HAP-1 (cell line): ENCODE measurements around the gene KNSTRN.

ENCODE experiments used
- DNase-seq, 2 experiments: peaks; one replicate each; pipeline ENCODE4 v3.0.0-alpha.2; 2016 to 2020; ENCODE audit warnings: low spot score in 2 of 2
- H3K27me3 ChIP-seq: fragments of 250-450 bp; sonication (Bioruptor Pico); 2 replicates; pipeline ENCODE4 v1.5.1; 2020; ENCODE audit warnings: low read depth, mild to moderate bottlenecking, moderate library complexity
- H3K36me3 ChIP-seq: fragments of 250-450 bp; sonication (Bioruptor Pico); replicated peaks from 2 replicates; pipeline ENCODE4 v1.5.1; 2020; ENCODE audit warnings: mild to moderate bottlenecking
- H3K4me1 ChIP-seq: fragments of 250-450 bp; sonication (Bioruptor Pico); 2 replicates; pipeline ENCODE4 v1.5.1; 2020; ENCODE audit warnings: mild to moderate bottlenecking
- H3K4me3 ChIP-seq: fragments of 250-450 bp; sonication (Bioruptor Pico); 2 replicates; pipeline ENCODE4 v1.5.1; 2020; ENCODE audit warnings: mild to moderate bottlenecking, moderate library complexity
- H3K9me3 ChIP-seq: fragments of 250-450 bp; sonication (Bioruptor Pico); 2 replicates; pipeline ENCODE4 v1.5.1; 2020; ENCODE audit warnings: mild to moderate bottlenecking, moderate library complexity
- in situ Hi-C: fragments of 300-500 bp; cut with MboI; formaldehyde crosslinking; loops from 3 replicates; pipeline ENCODE4 v1.14.3; 2020; ENCODE audit warnings: low sequenced_read_pairs, inconsistent platforms, mixed read lengths

KNSTRN gene

GRCh38 chr15:40352281-40352901, 30.1 kb upstream of the KNSTRN start:
- in situ Hi-C loops = no loop called here
- Histone ChIP-seq H3K9me3 (no peaks in the 10 kb centered on the region), H3K4me3 (no peak overlapping the region), H3K36me3 (no peaks in the 10 kb centered on the region), H3K27me3 (no peaks in the 10 kb centered on the region), H3K4me1 (no peaks in the 10 kb centered on the region; the same call in 1 of the 2 replicates)
- DNase-seq = no peak

- in situ Hi-C loops = no loop called here
- no peak for DNase-seq
- Histone ChIP-seq H3K9me3 (no peaks in the 10 kb centered on the region), H3K27me3 (no peaks in the 10 kb centered on the region), H3K36me3 (no peaks in the 10 kb centered on the region), H3K4me3 (no peak overlapping the region), H3K4me1 (peaks cover 4% of the 10 kb centered on the region)
Observed at GRCh38 chr15:40353697-40354096, 28.8 kb upstream of the KNSTRN start.

- in situ Hi-C loops = no loop called here
Observed at GRCh38 chr15:40354408-40355171, 27.9 kb upstream of the KNSTRN start.

GRCh38 chr15:40355976-40356585, 26.4 kb upstream of the KNSTRN start:
- in situ Hi-C loops = no loop called here
- H3K4me1 ChIP-seq = peaks cover 4% of the 10 kb centered on the region
- no peaks in the 10 kb centered on the region for H3K9me3 ChIP-seq

More at GRCh38 chr15:40354408-40355171, 27.9 kb upstream of the KNSTRN start:
- peak in 1 of 2 experiments; percentile 67 for DNase-seq
- H3K9me3 ChIP-seq = no peaks in the 10 kb centered on the region
- H3K36me3 ChIP-seq = no peaks in the 10 kb centered on the region
- peaks cover 4% of the 10 kb centered on the region for H3K4me1 ChIP-seq
- no peaks in the 10 kb centered on the region for H3K27me3 ChIP-seq
- H3K4me3 ChIP-seq = no peak overlapping the region

GRCh38 chr15:40357246-40357645, 25.3 kb upstream of the KNSTRN start:
- peaks cover 4% of the 10 kb centered on the region for H3K4me1 ChIP-seq
- in situ Hi-C loops = no loop called here
- no peaks in the 10 kb centered on the region for H3K27me3 ChIP-seq
- no peak overlapping the region for H3K4me3 ChIP-seq
- H3K36me3 ChIP-seq = no peaks in the 10 kb centered on the region
- no peak for DNase-seq
- no peaks in the 10 kb centered on the region for H3K9me3 ChIP-seq

More at GRCh38 chr15:40355976-40356585, 26.4 kb upstream of the KNSTRN start:
- Histone ChIP-seq H3K4me3 (no peak overlapping the region), H3K27me3 (no peaks in the 10 kb centered on the region), H3K36me3 (no peaks in the 10 kb centered on the region)
- no peak for DNase-seq

- Histone ChIP-seq H3K9me3 (no peaks in the 10 kb centered on the region), H3K4me1 (peaks cover 4% of the 10 kb centered on the region), H3K4me3 (peak within 1 kb of the TSS; percentile 44), H3K36me3 (no peaks in the 10 kb centered on the region), H3K27me3 (no peaks in the 10 kb centered on the region)
- peak; percentile 80 to 93 for DNase-seq
- in situ Hi-C loops = no loop called here
Observed at GRCh38 chr15:40357723-40358470, 24.6 kb upstream of the KNSTRN start, which contains the start of gene DISP2. Gene DISP2, plus strand, starts transcription at chr15:40358219. Its CDS starts 103 bp downstream, at chr15:40358322.

- Histone ChIP-seq H3K9me3 (no peaks in the 10 kb centered on the region), H3K36me3 (no peaks in the 10 kb centered on the region), H3K4me3 (peak overlapping the region; percentile 44), H3K27me3 (no peaks in the 10 kb centered on the region), H3K4me1 (peaks cover 4% of the 10 kb centered on the region)
- peak in 1 of 2 experiments; percentile 68 for DNase-seq
- in situ Hi-C loops = no loop called here
Observed at GRCh38 chr15:40358471-40359353, 23.8 kb upstream of the KNSTRN start.

GRCh38 chr15:40360015-40360414, 22.5 kb upstream of the KNSTRN start:
- Histone ChIP-seq H3K36me3 (no peaks in the 10 kb centered on the region), H3K9me3 (no peaks in the 10 kb centered on the region), H3K4me3 (no peak overlapping the region), H3K27me3 (no peaks in the 10 kb centered on the region), H3K4me1 (peaks cover 4% of the 10 kb centered on the region)
- in situ Hi-C loops = no loop called here
- no peak for DNase-seq

GRCh38 chr15:40361640-40362039, 20.9 kb upstream of the KNSTRN start:
- DNase-seq = no peak
- Histone ChIP-seq H3K27me3 (no peaks in the 10 kb centered on the region), H3K9me3 (no peaks in the 10 kb centered on the region), H3K4me3 (no peak overlapping the region), H3K4me1 (peaks cover 4% of the 10 kb centered on the region), H3K36me3 (no peaks in the 10 kb centered on the region)
- in situ Hi-C loops = no loop called here

- in situ Hi-C loops = no loop called here
- Histone ChIP-seq H3K36me3 (no peaks in the 10 kb centered on the region), H3K27me3 (no peaks in the 10 kb centered on the region), H3K4me1 (peaks cover 7% of the 10 kb centered on the region), H3K9me3 (no peaks in the 10 kb centered on the region), H3K4me3 (no peak overlapping the region)
- DNase-seq = no peak
Observed at GRCh38 chr15:40363611-40364010, 18.9 kb upstream of the KNSTRN start.

GRCh38 chr15:40364251-40364650, 18.3 kb upstream of the KNSTRN start:
- H3K27me3 ChIP-seq = no peaks in the 10 kb centered on the region
- no peak for DNase-seq
- H3K4me3 ChIP-seq = no peak overlapping the region
- no peaks in the 10 kb centered on the region for H3K36me3 ChIP-seq
- H3K4me1 ChIP-seq = peaks cover 7% of the 10 kb centered on the region
- in situ Hi-C loops = no loop called here
- H3K9me3 ChIP-seq = no peaks in the 10 kb centered on the region

GRCh38 chr15:40365016-40365415, 17.5 kb upstream of the KNSTRN start:
- Histone ChIP-seq H3K9me3 (no peaks in the 10 kb centered on the region), H3K36me3 (no peaks in the 10 kb centered on the region), H3K27me3 (no peaks in the 10 kb centered on the region), H3K4me3 (no peak overlapping the region), H3K4me1 (peaks cover 7% of the 10 kb centered on the region)
- no peak for DNase-seq
- in situ Hi-C loops = no loop called here
